Measurements from ENCODE around the gene ABCB1. TPM values are rescaled to one million over a fixed set of nuclear protein-coding genes. Genes with fewer than 3 reads are reported as not detected.

ABCB1 gene
- total and polyA plus RNA-seq, 2 of the 13 experiments (the other 11 are each of a cell fraction or from before 2014, with no cell fraction given): 42.8 to 52.6 TPM

DNA sequence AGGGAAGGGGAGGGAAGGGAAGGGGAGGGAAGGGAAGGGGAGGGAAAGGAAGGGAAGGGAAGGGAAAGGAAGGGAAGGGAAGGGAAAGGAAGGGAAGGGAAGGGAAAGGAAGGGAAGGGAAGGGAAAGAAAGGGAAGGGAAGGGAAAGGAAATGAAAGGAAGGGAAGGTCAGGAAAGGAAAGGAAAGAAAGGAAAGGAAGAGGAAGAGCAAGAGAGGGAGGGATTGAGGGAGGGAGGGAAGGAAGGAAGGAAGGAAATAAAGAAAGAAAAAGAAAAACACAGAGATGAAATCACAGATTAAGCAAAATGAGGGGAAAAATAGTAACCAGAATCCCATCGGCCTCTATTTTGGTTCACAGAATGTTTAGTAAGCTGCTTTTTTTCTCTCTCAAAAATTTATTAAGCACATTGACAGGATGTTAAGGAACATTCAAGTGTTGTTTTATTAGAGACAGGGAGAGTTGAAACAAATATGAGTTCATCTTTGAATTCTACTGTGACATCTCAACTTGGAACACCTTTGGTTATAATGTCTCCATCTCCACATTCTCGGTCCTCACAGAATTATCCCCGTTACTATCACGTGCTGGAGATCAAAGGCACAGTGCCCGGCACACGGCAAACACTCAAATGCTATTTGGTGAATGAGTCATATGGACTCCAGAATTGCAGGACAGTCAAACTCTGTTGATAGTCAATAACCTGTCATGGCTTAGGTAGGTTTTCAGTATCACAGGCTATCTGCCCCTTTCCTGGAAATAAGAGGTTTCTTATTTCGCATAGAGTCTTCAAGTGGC is 52.4 kb downstream of the ABCB1 start (continued):
- TF ChIP-seq MYC (CRISPR knock-in tag; IDR thresholded peaks at IDR 0.05; ENCODE audit: borderline replicate concordance) (no peak), SIN3A (IDR thresholded peaks at IDR 0.05; ENCODE audit: borderline replicate concordance, low read depth, low read length) (no peak), TRAFD1 (CRISPR knock-in tag; IDR thresholded peaks at IDR 0.05; ENCODE audit: borderline replicate concordance) (no peak), EHMT2 (IDR thresholded peaks at IDR 0.05; ENCODE audit: borderline replicate concordance, low read depth, low read length) (no peak), NPAS2 (CRISPR knock-in tag; IDR thresholded peaks at IDR 0.05; ENCODE audit: borderline replicate concordance) (no peak), RFX1 (IDR thresholded peaks at IDR 0.05) (no peak), ZNF609 (CRISPR knock-in tag; IDR thresholded peaks at IDR 0.05; ENCODE audit: borderline replicate concordance) (no peak), SP1 (IDR thresholded peaks at IDR 0.05) (no peak), SP1 (CRISPR knock-in tag; IDR thresholded peaks at IDR 0.05) (no peak), TOPORS (CRISPR knock-in tag; IDR thresholded peaks at IDR 0.05) (no peak), FOXM1 (CRISPR knock-in tag; IDR thresholded peaks at IDR 0.05) (no peak), ZNF572 (CRISPR knock-in tag; IDR thresholded peaks at IDR 0.05) (no peak), ZNF124 (CRISPR knock-in tag; IDR thresholded peaks at IDR 0.05) (no peak), MYPOP (CRISPR knock-in tag; IDR thresholded peaks at IDR 0.05) (peak; percentile 44; the same call in 1 of the 2 replicates), MIXL1 (CRISPR knock-in tag; IDR thresholded peaks at IDR 0.05) (peak; percentile 69; the same call in 1 of the 2 replicates), KLF16 (CRISPR knock-in tag; IDR thresholded peaks at IDR 0.05) (0 out of 4 replicates have a peak, but pooled peaks of 1 of the 2 experiments have one; percentile 63), GTF3A (CRISPR knock-in tag; conservative IDR thresholded peaks at IDR 0.05) (no peak), ZNF660 (CRISPR knock-in tag; IDR thresholded peaks at IDR 0.05; ENCODE audit: borderline replicate concordance, low read depth) (no peak), ZNF446 (CRISPR knock-in tag; IDR thresholded peaks at IDR 0.05) (no peak), ZNF639 (CRISPR knock-in tag; conservative IDR thresholded peaks at IDR 0.05) (no peak), NFE2L2 (IDR thresholded peaks at IDR 0.05; ENCODE audit: low read length) (no peak)
- TF ChIP-seq, protein P1, sequence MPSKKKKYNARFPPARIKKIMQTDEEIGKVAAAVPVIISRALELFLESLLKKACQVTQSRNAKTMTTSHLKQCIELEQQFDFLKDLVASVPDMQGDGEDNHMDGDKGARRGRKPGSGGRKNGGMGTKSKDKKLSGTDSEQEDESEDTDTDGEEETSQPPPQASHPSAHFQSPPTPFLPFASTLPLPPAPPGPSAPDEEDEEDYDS (CRISPR knock-in tag; IDR thresholded peaks at IDR 0.05): no peak
